Osteocyte (in vitro differentiated cells): ENCODE data around the gene CASP2. TPM values are rescaled to one million over a fixed set of nuclear protein-coding genes. Genes with fewer than 3 reads are reported as not detected.

Source experiments
- DNase-seq: peaks from one replicate; pipeline ENCODE4 v3.0.0; 2021; ENCODE audit warnings: mixed read lengths; ENCODE audit not compliant: unreplicated experiment; ENCODE audit errors: extremely low spot score
- H3K27ac Mint-ChIP-seq: one replicate; pipeline ENCODE4 v1.8.0; 2021; ENCODE audit warnings: mild to moderate bottlenecking, mixed read lengths; ENCODE audit not compliant: unreplicated experiment
- H3K27me3 Mint-ChIP-seq: one replicate; pipeline ENCODE4 v1.8.0; 2021; ENCODE audit warnings: mixed read lengths; ENCODE audit not compliant: unreplicated experiment
- H3K36me3 Mint-ChIP-seq: one replicate; pipeline ENCODE4 v1.8.0; 2021; ENCODE audit warnings: mixed read lengths; ENCODE audit not compliant: unreplicated experiment
- H3K4me1 Mint-ChIP-seq: one replicate; pipeline ENCODE4 v1.8.0; 2021; ENCODE audit warnings: mixed read lengths; ENCODE audit not compliant: unreplicated experiment
- H3K4me3 Mint-ChIP-seq: one replicate; pipeline ENCODE4 v1.8.0; 2021; ENCODE audit warnings: mild to moderate bottlenecking, moderate library complexity, mixed read lengths; ENCODE audit not compliant: unreplicated experiment
- H3K9me3 Mint-ChIP-seq: one replicate; pipeline ENCODE4 v1.8.0; 2021; ENCODE audit warnings: mixed read lengths; ENCODE audit not compliant: unreplicated experiment
- CTCF ChIP-seq: fragments of 200-600 bp; sonication (generic); IDR thresholded peaks from 2 replicates; pipeline ENCODE4 v1.5.0; 2021; ENCODE audit warnings: antibody characterized with exemption, mild to moderate bottlenecking, moderate library complexity
- total RNA-seq: library from RNA; stranded (reverse); gene quantifications from 2 replicates; pipeline ENCODE4 v1.2.1, GENCODE V29; 2021

CASP2 gene
- total RNA-seq, 1 donor from 2014 or later, result 47.5 TPM

GRCh38 chr7:143243111-143243510 lies 45.0 kb upstream of the CASP2 start:
- peaks cover 5% of the 10 kb centered on the region for H3K27me3 Mint-ChIP-seq
- H3K36me3 Mint-ChIP-seq, result peaks cover 3% of the 10 kb centered on the region
- peaks cover 39% of the 10 kb centered on the region for H3K4me1 Mint-ChIP-seq
- no peak for TF ChIP-seq CTCF
- DNase-seq, result no peak
- H3K4me3 Mint-ChIP-seq, result no peak overlapping the region
- no peaks in the 10 kb centered on the region for H3K9me3 Mint-ChIP-seq
- H3K27ac Mint-ChIP-seq, result no peak overlapping the region

GRCh38 chr7:143243614-143244013 lies 44.5 kb upstream of the CASP2 start:
- H3K27ac Mint-ChIP-seq, result no peak overlapping the region
- TF ChIP-seq CTCF, result no peak
- H3K9me3 Mint-ChIP-seq, result no peaks in the 10 kb centered on the region
- peaks cover 3% of the 10 kb centered on the region for H3K36me3 Mint-ChIP-seq
- H3K27me3 Mint-ChIP-seq, result peaks cover 5% of the 10 kb centered on the region
- H3K4me1 Mint-ChIP-seq, result peaks cover 38% of the 10 kb centered on the region
- H3K4me3 Mint-ChIP-seq, result no peak overlapping the region
- no peak for DNase-seq

GRCh38 chr7:143244321-143244720 lies 43.8 kb upstream of the CASP2 start:
- no peak overlapping the region for H3K27ac Mint-ChIP-seq
- H3K4me3 Mint-ChIP-seq, result no peak overlapping the region
- no peak for TF ChIP-seq CTCF
- H3K9me3 Mint-ChIP-seq, result no peaks in the 10 kb centered on the region
- H3K27me3 Mint-ChIP-seq, result peaks cover 5% of the 10 kb centered on the region
- peaks cover 6% of the 10 kb centered on the region for H3K36me3 Mint-ChIP-seq
- no peak for DNase-seq
- H3K4me1 Mint-ChIP-seq, result peaks cover 37% of the 10 kb centered on the region

DNA sequence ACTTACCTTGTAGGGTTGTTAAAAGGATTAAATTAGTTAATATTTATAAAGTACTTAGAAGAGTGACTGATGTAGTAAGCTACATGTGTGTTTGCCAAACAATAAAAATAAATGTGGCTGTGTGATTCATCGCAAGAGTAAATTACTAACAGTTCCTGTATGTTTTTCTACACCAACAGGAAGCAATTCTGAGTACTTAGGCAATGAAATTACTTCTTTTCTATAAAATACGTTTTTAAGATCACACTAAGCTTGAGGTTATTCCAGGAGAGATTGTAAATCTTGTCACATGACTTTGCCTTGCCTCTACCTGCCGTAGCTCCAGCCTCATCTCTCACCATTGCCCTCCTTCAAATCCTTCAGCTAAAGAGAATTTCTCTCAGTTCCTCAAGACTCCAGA lies 43.0 kb upstream of the CASP2 start:
- H3K4me3 Mint-ChIP-seq, result no peak overlapping the region
- peaks cover 29% of the 10 kb centered on the region for H3K4me1 Mint-ChIP-seq
- TF ChIP-seq CTCF, result no peak
- peaks cover 6% of the 10 kb centered on the region for H3K36me3 Mint-ChIP-seq
- peaks cover 5% of the 10 kb centered on the region for H3K27me3 Mint-ChIP-seq
- DNase-seq, result no peak
- no peak overlapping the region for H3K27ac Mint-ChIP-seq
- no peaks in the 10 kb centered on the region for H3K9me3 Mint-ChIP-seq

DNA sequence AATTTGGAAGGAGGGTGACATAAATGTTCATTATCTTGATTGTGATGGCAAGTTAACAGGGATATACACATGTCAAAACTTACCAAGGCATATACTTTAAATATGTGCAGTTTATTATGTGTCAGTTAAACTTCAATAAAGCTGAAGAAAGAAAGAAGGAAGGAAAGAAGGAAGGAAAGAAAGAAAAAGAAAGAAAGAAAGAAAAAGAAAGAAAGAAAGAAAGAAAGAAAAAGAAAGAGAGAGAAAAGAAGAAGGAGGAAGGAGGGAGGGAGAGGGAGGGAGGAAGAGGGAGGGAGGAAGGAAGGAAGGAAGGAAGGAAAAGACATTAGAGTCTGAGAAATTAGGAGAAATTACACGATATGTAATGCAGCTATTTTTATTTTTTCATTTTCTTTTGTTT lies 40.8 kb upstream of the CASP2 start:
- DNase-seq, result no peak
- Mint-ChIP-seq H3K4me1 (peaks cover 16% of the 10 kb centered on the region), H3K27ac (no peak overlapping the region), H3K36me3 (peaks cover 6% of the 10 kb centered on the region), H3K4me3 (no peak overlapping the region), H3K27me3 (peaks cover 5% of the 10 kb centered on the region), H3K9me3 (peaks cover 2% of the 10 kb centered on the region)
- TF ChIP-seq CTCF, result no peak
